DMS114 treated with DMSO at 0.1 percent for 48 hours (cell line): ENCODE data around the gene SCGB2A2.

Experiments used
- DNase-seq: peaks from one replicate; lab custom pipeline; 2025; ENCODE audit not compliant: unreplicated experiment; lab: John Stamatoyannopoulos, UW

Gene SCGB2A2

DNA sequence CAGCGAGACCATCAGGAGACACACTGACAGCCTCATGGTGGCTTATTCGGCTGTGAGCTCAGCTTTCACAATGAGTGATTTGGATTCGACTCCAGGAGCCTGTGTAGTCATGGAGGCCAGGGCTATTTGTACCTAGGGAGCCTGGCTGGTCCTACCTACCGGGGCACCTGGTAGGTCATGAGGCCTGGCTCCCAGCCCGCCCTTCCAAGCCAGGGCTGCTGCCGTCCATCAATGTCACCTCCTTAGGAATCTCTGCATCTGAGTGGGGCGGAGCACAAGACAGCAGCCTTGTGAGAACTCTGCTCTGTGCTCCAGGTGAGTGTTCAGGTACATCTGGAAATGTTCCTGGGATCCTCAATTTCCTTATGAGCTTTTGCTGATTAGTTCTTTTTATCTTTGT is 29.0 kb downstream of the SCGB2A2 start, which contains the start of gene SCGB1D4:
TSS of gene SCGB1D4 (minus strand) at position 101 of the 400 bp plus-strand sequence. CDS start at position 36, 65 bp downstream.
- no peak for DNase-seq

DNA sequence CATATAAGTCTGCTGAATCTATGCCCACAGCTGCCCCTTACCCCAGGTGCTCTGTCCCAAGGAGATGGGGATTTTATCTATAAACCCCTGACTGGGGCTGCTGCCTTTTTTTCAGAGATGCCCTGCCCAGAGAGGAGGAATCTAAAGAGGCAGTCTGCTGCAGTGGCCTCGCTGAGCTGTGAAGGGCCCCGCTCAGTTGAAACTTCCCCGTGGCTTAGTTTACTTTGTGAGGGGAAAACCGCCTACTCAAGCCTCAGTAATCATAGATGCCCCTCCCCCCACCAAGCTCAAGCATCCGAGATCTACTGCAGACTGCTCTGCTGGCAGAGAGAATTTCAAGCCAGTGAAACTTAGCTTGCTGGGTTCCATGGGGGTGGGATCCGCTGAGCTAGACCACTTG is 36.3 kb downstream of the SCGB2A2 start:
- no peak for DNase-seq

DNA sequence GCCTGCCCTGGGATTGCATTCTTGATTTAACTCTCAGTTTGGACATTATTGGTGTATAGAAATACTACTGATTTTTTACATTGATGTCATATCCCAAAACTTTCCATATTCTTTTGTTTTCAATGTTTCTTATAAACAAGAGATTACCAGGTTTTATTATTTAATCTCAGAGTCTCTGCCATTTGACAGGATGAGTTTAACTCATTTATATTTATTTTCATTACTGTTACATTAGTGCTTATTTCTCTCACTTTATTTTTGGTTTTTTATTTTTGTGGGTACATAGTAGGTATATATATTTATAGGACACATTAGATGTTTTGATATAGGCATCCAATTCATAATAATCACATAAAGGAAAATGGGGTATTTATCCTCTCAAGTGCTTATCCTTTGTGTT is 38.0 kb downstream of the SCGB2A2 start:
- no peak for DNase-seq

DNA sequence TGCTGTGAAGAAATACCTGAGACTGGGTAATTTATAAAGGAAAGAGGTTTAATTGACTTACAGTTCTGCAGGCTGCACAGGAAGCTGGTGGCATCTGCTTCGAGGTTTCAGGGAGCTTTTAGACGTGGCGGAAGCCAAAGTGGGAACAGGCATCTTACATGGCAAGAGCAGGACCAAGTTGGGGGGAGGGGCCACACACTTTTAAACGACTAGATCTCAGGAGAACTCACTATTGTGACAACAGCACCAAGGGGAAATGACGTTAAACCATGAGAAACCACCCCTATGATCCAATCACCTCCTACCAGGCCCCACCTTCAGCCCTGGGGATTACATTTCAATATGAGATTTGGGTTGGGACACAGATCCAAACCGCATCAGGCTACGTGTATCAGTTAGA is 40.0 kb downstream of the SCGB2A2 start:
- no peak for DNase-seq

DNA sequence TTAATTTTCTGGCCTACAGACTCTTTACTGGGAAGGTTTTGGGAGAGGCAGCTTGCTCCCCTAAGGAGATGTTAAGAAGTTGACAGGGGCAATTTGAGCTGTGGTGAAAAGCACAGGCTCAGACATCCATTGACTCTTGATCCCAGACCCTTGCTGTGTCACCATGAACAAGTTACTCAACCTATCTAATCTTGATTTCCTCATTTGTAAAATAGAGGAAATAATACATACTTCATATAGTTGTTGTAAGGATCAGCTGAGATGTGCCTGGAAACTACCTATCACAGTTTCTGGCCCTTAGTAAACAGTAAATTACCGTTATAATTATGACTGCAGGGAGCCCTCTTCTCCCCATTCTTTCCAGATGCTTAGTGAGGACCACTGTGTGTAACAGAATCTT is 45.5 kb downstream of the SCGB2A2 start:
- DNase-seq = no peak

DNA sequence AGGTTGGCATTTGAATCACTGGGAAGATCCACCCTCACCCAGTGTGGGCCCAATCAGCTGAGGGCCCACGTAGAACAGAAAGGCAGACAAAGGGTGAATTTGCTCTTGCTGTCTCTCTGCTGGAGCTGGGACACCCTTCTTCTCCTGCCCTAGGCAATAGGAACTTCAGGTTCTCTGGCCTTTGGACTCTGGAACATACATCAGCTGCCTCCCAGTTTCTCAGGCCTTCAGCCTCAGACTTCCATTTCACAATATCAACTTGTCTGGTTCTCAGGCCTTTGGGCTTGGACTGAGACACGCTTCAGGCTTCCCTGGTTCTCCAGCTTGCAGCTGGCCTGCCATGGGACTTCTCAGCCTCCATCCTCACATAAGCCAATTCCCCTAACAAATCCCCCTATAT is 52.6 kb downstream of the SCGB2A2 start:
- no peak for DNase-seq
